Heart left ventricle (tissue), 13 donors: ENCODE measurements around the gene DOCK1.

ENCODE experiments used
- POLR2A ChIP-seq, 2 donors: fragments of 450-650 bp; IDR thresholded peaks; one replicate each; pipeline ENCODE4 v1.6.1; 2017; ENCODE audit warnings: antibody characterized with exemption in 2 of 2, mild to moderate bottlenecking in 2 of 2, moderate library complexity in 2 of 2
- TF ChIP-seq, protein P1 (sequence below), 12 donors: fragments of 200-600 bp; sonication (generic) in 4 of 12; IDR thresholded peaks; one replicate each; pipeline versions ENCODE4 v1.5.0 to v1.8.0; 2018 to 2022; ENCODE audit warnings: antibody characterized with exemption in 12 of 12, mild to moderate bottlenecking in 5 of 12
- donor health status: ischemic (EF 13 %, LVEDD 7.1; RV severe dilation, severe dysfunction).
- donor health status: DM: no; HTN: yes; CAD: no.
- donor health status: DM: no; HTN: no; CAD: no.
- donor health status: ischemic (EF 25% LVEDD 6.9; RV normal size, moderate dysfunction).
- donor health status: ischemic (EF 25% LVEDD 5.7; RV mildly dilated, moderate dysfunction).
- donor health status: ischemic (EF 35%, LVEDD 5.7; RV mildly dilated, moderate dysfunction).
- donor health status: nonischemic (EF 11% LVEDD 7.7; RV severe dilation, severe dysfunction).
- donor health status: DM: yes; HTN: yes; CAD: no.
- donor health status: PGD.
- donor health status: ischemic (EF 29% LVEDD 5.4; RV normal size, mild dysfunction).
- donor health status: nonischemic (EF 23%, LVEDD 6.1; RV moderate dilation, normal function).

DNA sequence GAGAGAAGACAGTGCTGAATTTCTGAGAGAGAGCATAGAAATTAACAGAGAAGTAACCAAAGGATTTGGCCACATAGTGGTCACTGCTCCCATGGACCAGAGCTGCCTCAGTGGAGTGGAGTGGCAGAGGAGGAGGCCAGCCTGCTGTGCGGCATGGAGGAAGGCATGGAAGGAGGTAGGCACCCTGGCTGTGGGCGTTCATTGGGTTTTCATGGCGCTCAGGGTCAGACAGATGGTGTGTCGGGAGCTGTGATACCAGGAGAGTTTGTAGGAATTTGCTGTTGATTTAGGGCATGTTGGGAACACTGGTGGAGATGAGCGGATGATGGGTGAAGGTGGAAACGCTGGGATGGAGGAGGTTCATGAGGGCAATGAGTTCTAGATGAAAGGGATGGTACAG, 370.0 kb downstream of the DOCK1 start:
- TF ChIP-seq POLR2A (IDR thresholded peaks at IDR 0.05) = no peak
- TF ChIP-seq, protein P1, sequence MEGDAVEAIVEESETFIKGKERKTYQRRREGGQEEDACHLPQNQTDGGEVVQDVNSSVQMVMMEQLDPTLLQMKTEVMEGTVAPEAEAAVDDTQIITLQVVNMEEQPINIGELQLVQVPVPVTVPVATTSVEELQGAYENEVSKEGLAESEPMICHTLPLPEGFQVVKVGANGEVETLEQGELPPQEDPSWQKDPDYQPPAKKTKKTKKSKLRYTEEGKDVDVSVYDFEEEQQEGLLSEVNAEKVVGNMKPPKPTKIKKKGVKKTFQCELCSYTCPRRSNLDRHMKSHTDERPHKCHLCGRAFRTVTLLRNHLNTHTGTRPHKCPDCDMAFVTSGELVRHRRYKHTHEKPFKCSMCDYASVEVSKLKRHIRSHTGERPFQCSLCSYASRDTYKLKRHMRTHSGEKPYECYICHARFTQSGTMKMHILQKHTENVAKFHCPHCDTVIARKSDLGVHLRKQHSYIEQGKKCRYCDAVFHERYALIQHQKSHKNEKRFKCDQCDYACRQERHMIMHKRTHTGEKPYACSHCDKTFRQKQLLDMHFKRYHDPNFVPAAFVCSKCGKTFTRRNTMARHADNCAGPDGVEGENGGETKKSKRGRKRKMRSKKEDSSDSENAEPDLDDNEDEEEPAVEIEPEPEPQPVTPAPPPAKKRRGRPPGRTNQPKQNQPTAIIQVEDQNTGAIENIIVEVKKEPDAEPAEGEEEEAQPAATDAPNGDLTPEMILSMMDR (IDR thresholded peaks at IDR 0.05) = no peak
